MCF 10A (cell line): ENCODE data around the gene IL2RA. TPM values are rescaled to one million over a fixed set of nuclear protein-coding genes. Genes with fewer than 3 reads are reported as not detected.

Source experiments
- BruUV-seq: library from RNA; stranded (reverse); fragments of 400-500 nt; replicated peaks from 2 replicates; lab custom pipeline; 2021; lab: Mats Ljungman, UMichigan
- CTCF ChIA-PET: fragments of 300-600 bp; sonication (Branson Sonifier 250); formaldehyde crosslinking; extraction: SDS; loops from one replicate; lab custom pipeline; 2021; ENCODE audit warnings: antibody characterized with exemption, inconsistent platforms; lab: Yijun Ruan, JAX
- POLR2A ChIA-PET: fragments of 300-600, 350-650 bp; sonication (Branson Sonifier 250); formaldehyde crosslinking; extraction: SDS; loops from one replicate; lab custom pipeline; 2020; ENCODE audit warnings: antibody characterized with exemption, inconsistent platforms; lab: Yijun Ruan, JAX
- DNase-seq: peaks from one replicate; pipeline ENCODE4 v3.0.0-alpha.2; 2018; ENCODE audit not compliant: unreplicated experiment
- H3K27ac Mint-ChIP-seq: one replicate; pipeline ENCODE4 v1.8.0; 2022; ENCODE audit warnings: mild to moderate bottlenecking, low read depth, mixed read lengths; ENCODE audit not compliant: unreplicated experiment
- H3K27me3 Mint-ChIP-seq: one replicate; pipeline ENCODE4 v1.8.0; 2022; ENCODE audit warnings: mixed read lengths; ENCODE audit not compliant: insufficient read depth, unreplicated experiment
- H3K36me3 Mint-ChIP-seq: one replicate; pipeline ENCODE4 v1.8.0; 2022; ENCODE audit warnings: mild to moderate bottlenecking, moderate library complexity, mixed read lengths; ENCODE audit not compliant: insufficient read depth, unreplicated experiment
- H3K4me1 Mint-ChIP-seq: one replicate; pipeline ENCODE4 v1.8.0; 2022; ENCODE audit warnings: mixed read lengths; ENCODE audit not compliant: insufficient read depth, unreplicated experiment
- H3K4me3 Mint-ChIP-seq: one replicate; pipeline ENCODE4 v1.8.0; 2022; ENCODE audit warnings: mild to moderate bottlenecking, moderate library complexity, mixed read lengths; ENCODE audit not compliant: unreplicated experiment
- H3K9me3 Mint-ChIP-seq: one replicate; pipeline ENCODE4 v1.8.0; 2022; ENCODE audit warnings: mixed read lengths; ENCODE audit not compliant: unreplicated experiment
- CTCF ChIP-seq: fragments of 200-600 bp; IDR thresholded peaks from one replicate; pipeline ENCODE4 v1.8.0; 2022; ENCODE audit warnings: antibody characterized with exemption, mild to moderate bottlenecking; ENCODE audit not compliant: unreplicated experiment
- intact Hi-C: fragments of 100-400 bp; cut with micrococcal nuclease; formaldehyde crosslinking; loops from 2 replicates; pipeline ENCODE4 v1.14.1; 2022
- total RNA-seq: library from RNA; stranded (reverse); gene quantifications from 2 replicates; pipeline ENCODE4 v1.2.3, GENCODE V29; 2022

Gene IL2RA
- total RNA-seq, 1 experiment from 2014 or later: not detected

DNA sequence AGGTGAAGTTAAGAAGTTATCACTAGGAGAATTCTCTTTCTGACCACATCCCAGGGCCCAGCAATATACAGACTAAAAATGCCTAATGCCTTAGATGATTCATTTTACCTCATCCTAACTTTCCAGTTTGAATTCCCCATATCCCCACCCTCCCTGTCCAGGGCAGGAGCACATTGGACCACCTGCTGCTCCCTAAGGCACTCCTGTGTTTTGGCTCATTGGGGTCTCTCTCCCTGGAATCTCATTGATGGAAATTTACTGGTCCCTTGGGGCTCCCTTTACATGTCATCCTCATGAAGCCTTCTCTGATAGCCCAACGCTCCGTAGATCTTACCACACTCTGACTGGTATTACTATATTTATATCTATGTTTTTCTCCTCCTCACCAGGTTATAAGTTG, 2.7 kb downstream of the IL2RA start:
- POLR2A ChIA-PET: no interaction called here
- peaks cover 57% of the 10 kb centered on the region for H3K27me3 Mint-ChIP-seq
- CTCF ChIA-PET: no interaction called here
- H3K27ac Mint-ChIP-seq: no peak overlapping the region
- no TSS peak for BruUV-seq
- no peak overlapping the region for H3K4me3 Mint-ChIP-seq
- H3K4me1 Mint-ChIP-seq: no peaks in the 10 kb centered on the region
- intact Hi-C loops: no loop called here
- no peak for DNase-seq
- H3K9me3 Mint-ChIP-seq: no peaks in the 10 kb centered on the region
- TF ChIP-seq CTCF: no peak
- no peaks in the 10 kb centered on the region for H3K36me3 Mint-ChIP-seq

DNA sequence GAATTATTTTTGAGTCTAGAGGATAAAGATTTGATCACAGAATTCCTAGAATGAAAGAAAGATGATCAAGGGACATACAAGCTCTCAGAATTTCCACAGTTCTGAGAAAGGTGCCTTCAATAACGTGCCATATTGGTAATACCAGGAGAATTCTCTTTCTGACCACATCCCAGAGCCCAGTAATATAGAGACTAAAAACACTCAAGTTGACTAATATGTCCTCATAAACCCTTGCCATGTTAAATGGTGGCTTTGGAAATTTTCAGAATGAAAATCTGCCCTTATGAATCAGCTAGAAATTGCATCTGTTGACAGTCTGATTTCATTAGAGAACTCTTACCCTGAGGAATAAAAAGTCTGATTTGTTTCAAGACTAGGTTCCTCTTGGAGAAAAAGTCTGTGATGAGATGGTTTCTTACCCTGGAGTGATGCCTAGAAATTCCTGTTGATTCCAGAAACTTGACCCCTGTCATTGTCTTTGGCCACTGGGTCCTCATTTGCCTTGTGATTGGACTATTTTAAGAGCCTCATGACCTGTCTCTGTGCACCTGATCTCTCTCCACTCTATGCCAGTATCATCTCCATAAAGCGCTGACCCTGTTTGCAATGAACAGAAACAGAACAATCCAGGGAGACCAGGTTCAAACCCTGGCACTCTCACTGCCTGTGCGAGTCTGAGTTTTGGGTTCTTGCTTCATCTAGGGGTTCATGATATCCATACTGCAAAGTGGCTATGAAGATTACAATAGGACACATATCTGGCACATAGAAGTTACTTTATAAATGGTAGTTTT, 3.3 kb downstream of the IL2RA start:
- no peaks in the 10 kb centered on the region for H3K36me3 Mint-ChIP-seq
- H3K4me1 Mint-ChIP-seq: no peaks in the 10 kb centered on the region
- no peaks in the 10 kb centered on the region for H3K9me3 Mint-ChIP-seq
- intact Hi-C loops: no loop called here
- H3K27me3 Mint-ChIP-seq: peaks cover 64% of the 10 kb centered on the region
- TF ChIP-seq CTCF: no peak
- POLR2A ChIA-PET: no interaction called here
- no peak overlapping the region for H3K4me3 Mint-ChIP-seq
- no peak overlapping the region for H3K27ac Mint-ChIP-seq
- CTCF ChIA-PET: interaction anchor here (0.7 to 1.0 kb wide), 2 partner anchors 29 to 192 kb away, joined by 3 read pairs; no protein-coding TSS in a partner anchor
- BruUV-seq: no TSS peak
- no peak for DNase-seq

DNA sequence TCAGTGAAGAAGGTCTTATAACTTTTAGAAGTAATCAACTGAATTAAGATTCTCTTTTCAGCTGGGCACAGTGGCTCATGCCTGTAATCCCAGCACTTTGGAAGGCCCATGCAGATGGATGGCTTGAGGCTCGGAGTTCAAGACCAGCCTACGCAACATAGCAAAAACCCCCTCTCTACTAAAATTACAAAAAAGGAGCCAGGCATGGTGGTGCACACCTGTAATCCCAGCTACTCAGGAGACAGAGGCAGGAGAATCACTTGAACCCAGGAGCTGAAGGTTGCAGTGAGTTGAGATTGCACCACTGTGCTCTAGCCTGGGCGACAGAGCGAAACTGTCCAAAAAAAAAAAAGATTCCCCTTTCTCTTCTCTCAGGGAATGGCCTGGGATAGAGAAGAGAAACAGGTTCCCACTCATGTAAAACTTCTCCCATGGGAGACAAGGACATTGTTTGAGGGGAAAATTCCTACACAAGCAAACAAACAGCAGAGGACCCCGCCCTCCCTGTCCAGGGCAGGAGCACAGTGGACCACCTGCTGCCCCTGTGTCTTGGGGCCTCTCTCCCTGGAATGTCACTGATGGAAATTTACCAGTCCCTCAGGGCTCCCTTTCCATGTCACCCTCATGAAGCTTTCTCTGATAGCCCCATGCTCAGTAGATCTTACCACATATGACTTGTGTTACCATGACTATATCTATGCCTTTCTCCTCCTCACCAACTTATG, 5.6 kb downstream of the IL2RA start:
- H3K27me3 Mint-ChIP-seq: peaks cover 80% of the 10 kb centered on the region
- no peaks in the 10 kb centered on the region for H3K36me3 Mint-ChIP-seq
- intact Hi-C loops: no loop called here
- H3K4me3 Mint-ChIP-seq: no peak overlapping the region
- no peaks in the 10 kb centered on the region for H3K9me3 Mint-ChIP-seq
- no peak for DNase-seq
- POLR2A ChIA-PET: no interaction called here
- CTCF ChIA-PET: no interaction called here
- no peak for TF ChIP-seq CTCF
- no TSS peak for BruUV-seq
- H3K4me1 Mint-ChIP-seq: peaks cover 8% of the 10 kb centered on the region
- H3K27ac Mint-ChIP-seq: no peak overlapping the region

GRCh38 chr10:6055929-6056328, 6.2 kb downstream of the IL2RA start:
- no peaks in the 10 kb centered on the region for H3K36me3 Mint-ChIP-seq
- ChIA-PET CTCF (no interaction called here), POLR2A (no interaction called here)
- H3K4me3 Mint-ChIP-seq: no peak overlapping the region
- no peak for DNase-seq
- no peak for TF ChIP-seq CTCF
- intact Hi-C loops: no loop called here
- H3K9me3 Mint-ChIP-seq: no peaks in the 10 kb centered on the region
- BruUV-seq: no TSS peak
- H3K27ac Mint-ChIP-seq: no peak overlapping the region
- peaks cover 8% of the 10 kb centered on the region for H3K4me1 Mint-ChIP-seq
- peaks cover 82% of the 10 kb centered on the region for H3K27me3 Mint-ChIP-seq
